Measurements from ENCODE around the gene EFCAB6. TPM values are rescaled to one million over a fixed set of nuclear protein-coding genes. Genes with fewer than 3 reads are reported as not detected.

Gene EFCAB6
- total and polyA plus RNA-seq, 11 donors: 0.53 to 2.3 (median 1.5) TPM

DNA sequence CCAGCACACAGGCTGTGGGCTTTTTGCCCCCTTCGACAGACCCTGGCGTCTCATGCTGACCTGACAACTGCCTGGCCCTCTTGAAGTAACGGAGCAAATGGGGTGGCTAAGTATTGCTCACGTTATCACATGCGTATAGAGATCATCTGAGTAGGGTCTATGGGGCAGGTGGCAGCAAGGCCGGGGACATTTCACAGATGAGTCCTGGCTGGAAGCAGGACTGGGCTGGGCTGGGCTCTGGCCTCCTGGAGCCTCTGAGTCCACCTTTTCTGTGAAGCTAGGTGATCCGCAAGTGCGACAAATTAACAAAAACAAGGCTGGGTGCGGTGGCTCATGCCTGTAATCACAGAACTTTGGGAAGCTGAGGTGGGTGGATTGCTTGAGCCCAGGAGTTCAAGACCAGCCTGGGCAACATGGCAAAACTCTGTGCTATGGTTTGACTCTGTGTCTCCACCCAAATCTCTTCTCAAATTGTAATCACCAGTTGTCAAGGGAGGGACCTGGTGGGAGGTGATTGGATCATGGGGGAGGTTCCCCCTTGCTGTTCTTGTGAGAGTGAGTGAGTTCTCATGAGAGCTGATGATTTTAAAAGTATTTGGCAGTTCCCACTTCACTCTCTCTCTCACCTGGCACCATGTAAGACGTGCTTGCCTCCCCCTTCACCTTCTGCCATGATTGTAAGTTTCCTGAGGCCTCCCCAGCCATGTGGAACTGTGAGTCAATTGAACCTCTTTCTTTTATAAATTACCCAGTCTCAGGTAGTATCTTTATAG is 278.3 kb downstream of the EFCAB6 start:
- no peak for TF ChIP-seq POLR2A (IDR thresholded peaks at IDR 0.05)
- no peak for TF ChIP-seq CTCF (IDR thresholded peaks at IDR 0.05)
- no peaks in the 10 kb centered on the region for H3K36me3 ChIP-seq
- peaks cover 0 to 5% (median 0%) of the 10 kb centered on the region in 12 donors for H3K9me3 ChIP-seq
- no peak overlapping the region for H3K4me3 ChIP-seq
- 86 to 89% (median 88%) methylated on average over 10 of the region's 10 CpGs for WGBS, 4 donors
- H3K27ac ChIP-seq: no peak overlapping the region
- no peaks in the 10 kb centered on the region for H3K4me1 ChIP-seq
- no peak for DNase-seq
- intact Hi-C loops (cut with DNase I): no loop called here
- H3K27me3 ChIP-seq: no peaks in the 10 kb centered on the region
- no peak for ATAC-seq

DNA sequence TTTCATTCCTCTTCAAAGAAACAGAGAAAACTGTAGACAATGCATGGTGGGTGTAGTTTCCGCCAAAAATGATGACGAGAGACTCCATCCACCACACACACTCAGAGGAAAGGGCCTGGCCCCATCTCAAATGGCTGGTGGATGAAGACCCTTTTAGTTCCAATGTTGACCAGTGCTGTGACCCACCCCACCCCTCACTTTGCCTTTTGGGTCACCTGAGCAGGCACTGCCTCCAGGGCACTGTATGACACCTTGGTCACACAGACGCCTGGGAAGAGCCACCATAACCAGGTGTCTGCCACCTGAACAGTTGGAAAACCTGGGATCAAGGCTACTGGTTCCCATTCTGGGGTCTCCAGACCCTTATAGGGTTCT is 279.0 kb downstream of the EFCAB6 start:
- 84 to 90% (median 88%) methylated on average over 3 of the region's 3 CpGs for WGBS, 4 donors
- TF ChIP-seq CTCF (IDR thresholded peaks at IDR 0.05) (no peak), POLR2A (IDR thresholded peaks at IDR 0.05) (no peak)
- DNase-seq: no peak

GRCh38 chr22:43532301-43533155 is 279.6 kb downstream of the EFCAB6 start:
- Histone ChIP-seq H3K27ac (no peak overlapping the region), H3K9me3 (peaks cover 0 to 5% (median 0%) of the 10 kb centered on the region in 12 donors), H3K36me3 (no peaks in the 10 kb centered on the region), H3K4me3 (no peak overlapping the region), H3K4me1 (no peaks in the 10 kb centered on the region), H3K27me3 (peaks cover 0 to 5% (median 0%) of the 10 kb centered on the region in 9 donors)
- intact Hi-C loops (cut with DNase I): no loop called here
- 84 to 90% (median 88%) methylated on average over 14 to 17 of the region's 17 CpGs for WGBS, 4 donors
- ATAC-seq (no peak), DNase-seq (no peak)
- TF ChIP-seq CTCF (IDR thresholded peaks at IDR 0.05) (no peak), POLR2A (IDR thresholded peaks at IDR 0.05) (no peak)

More for the DNA sequence above, 279.0 kb downstream of the EFCAB6 start:
- intact Hi-C loops (cut with DNase I): no loop called here
- H3K36me3 ChIP-seq: no peaks in the 10 kb centered on the region
- no peak overlapping the region for H3K27ac ChIP-seq
- peaks cover 0 to 5% (median 0%) of the 10 kb centered on the region in 12 donors for H3K9me3 ChIP-seq
- no peak overlapping the region for H3K4me3 ChIP-seq
- H3K4me1 ChIP-seq: no peaks in the 10 kb centered on the region
- no peak for ATAC-seq
- peaks cover 0 to 3% (median 0%) of the 10 kb centered on the region in 9 donors for H3K27me3 ChIP-seq

GRCh38 chr22:43531651-43532050 is 280.5 kb downstream of the EFCAB6 start:
- no peak for TF ChIP-seq CTCF (IDR thresholded peaks at IDR 0.05)
- TF ChIP-seq POLR2A (IDR thresholded peaks at IDR 0.05): no peak
- intact Hi-C loops (cut with DNase I): no loop called here
- no peaks in the 10 kb centered on the region for H3K36me3 ChIP-seq
- peaks cover 0 to 5% (median 0%) of the 10 kb centered on the region in 12 donors for H3K9me3 ChIP-seq
- no peaks in the 10 kb centered on the region for H3K4me1 ChIP-seq
- no peak overlapping the region for H3K4me3 ChIP-seq
- DNase-seq: no peak
- H3K27ac ChIP-seq: no peak overlapping the region
- H3K27me3 ChIP-seq: peaks cover 0 to 11% (median 0%) of the 10 kb centered on the region in 9 donors
- 63 to 73% (median 66%) methylated on average over 4 of the region's 4 CpGs for WGBS, 4 donors
- no peak for ATAC-seq

Measured in heart left ventricle (tissue), 16 donors.